HuH-7 (cell line): ENCODE results near the gene VSTM4.

ENCODE experiments used
- DNase-seq: peaks from one replicate; pipeline ENCODE4 v3.0.0; 2011; ENCODE audit warnings: low spot score

VSTM4 gene

DNA sequence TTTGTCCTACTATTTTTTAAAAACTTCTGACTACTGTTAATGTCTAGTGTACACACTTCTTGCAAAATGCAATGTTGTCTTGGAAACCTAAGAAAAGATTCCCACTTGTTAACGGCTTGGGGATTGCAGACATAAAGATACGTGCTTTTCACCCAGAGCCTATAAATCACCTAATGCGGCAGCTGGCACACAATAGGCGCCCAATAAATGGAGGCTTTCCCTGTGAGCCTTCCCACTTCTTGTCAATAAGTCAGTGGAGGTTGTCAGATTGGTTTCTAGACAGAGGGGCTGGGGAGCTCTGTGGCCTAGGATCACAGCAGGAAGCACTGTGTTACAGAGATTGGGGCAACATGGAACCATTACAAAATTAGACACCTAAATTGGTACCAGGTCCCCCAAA, 74.7 kb downstream of the VSTM4 start:
- DNase-seq, result no peak

DNA sequence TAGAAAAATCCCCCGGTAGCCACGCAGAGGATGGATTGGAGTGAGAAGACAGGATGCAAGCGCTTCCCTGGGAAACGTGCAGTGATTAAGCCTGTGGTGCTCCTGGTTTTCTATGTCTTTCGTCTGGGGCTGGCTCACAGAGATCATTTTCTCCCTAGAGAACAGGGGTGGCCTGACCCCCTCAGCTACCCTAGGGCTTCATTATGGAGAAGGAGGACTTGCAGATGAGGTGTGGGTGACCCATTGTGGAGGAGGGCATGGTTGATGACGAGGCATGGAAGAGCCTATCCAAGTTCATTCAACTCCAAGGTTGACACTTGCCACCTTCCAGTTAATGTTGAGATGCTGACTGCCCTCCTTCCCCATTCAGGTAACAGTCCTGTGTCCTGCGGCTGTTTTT, 75.9 kb downstream of the VSTM4 start:
- no peak for DNase-seq

DNA sequence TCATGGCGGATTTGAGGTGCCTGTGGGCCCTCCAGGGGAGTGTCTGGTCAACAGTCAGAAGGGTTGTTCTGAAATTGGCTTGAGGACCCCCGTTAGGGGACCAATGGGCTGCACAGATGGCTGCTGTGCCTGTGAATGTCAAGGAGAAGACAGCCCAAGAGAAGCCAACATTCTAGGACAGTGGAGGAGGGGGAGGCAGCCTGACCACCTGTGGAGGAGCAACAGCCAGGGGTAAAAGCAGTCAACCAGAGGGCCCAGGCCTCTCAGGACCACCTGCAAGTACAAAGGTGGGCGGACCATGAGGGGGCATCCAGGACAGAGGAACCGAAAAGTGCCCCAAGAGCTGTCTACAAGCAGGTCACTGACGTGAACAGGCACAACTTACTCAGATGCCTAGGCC, 76.6 kb downstream of the VSTM4 start:
- DNase-seq, result no peak

DNA sequence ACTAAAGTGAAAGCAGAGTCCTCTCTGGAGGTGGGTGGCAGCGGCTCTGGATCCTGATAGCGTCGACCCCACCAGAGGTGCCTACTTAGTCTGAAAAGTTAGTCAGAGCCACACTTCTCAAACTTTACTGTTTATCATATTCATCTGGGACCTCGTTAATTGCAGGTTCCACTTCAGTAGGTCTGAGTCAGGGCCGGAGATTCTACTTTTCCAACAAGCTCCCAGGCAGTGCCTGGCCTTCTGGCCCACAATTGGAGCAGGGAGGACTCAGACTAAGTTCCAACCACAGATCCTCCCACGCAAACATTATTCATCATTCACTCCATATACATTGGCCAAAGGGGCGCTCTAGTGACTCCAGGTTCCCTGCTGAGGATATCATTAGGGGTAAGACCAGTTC, 78.1 kb downstream of the VSTM4 start:
- no peak for DNase-seq

DNA sequence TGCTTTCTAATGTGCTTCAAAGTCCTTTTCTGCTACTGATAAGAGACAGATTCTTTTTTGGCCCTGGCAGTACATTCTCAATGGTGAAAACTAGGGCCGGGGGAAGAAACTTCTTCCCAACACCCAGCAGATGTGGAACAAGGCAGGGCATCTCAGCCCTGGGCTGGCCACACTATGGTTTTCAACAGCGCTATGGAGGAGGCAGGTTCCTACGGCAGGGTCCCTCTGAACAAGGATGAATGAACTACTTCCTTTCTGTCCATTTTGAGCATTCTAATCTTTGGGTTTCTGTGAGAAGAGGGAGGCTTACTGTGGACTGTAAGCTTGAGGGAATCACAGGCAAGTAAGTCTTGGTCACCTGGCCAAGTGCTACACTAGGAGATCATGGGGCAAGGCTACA, 78.7 kb downstream of the VSTM4 start:
- no peak for DNase-seq

DNA sequence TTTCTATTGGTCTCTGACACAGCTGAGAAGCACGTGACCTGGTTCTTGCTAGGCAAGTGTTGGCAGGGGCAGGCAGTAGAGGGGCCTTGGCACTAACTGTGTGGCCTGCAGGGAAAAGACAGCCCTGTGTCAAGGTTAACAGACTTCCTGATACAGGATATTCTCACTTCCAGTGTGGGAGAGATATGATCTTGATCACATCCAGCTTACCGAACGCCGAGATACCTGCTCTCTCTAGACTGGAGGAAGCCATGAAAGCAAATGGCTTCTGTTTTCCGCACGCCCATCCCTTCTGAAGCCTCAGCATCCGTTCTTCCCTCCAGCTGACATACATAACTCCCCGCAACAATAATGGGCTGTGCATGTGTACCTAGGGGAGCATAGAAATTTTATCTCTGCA, 79.4 kb downstream of the VSTM4 start:
- no peak for DNase-seq

DNA sequence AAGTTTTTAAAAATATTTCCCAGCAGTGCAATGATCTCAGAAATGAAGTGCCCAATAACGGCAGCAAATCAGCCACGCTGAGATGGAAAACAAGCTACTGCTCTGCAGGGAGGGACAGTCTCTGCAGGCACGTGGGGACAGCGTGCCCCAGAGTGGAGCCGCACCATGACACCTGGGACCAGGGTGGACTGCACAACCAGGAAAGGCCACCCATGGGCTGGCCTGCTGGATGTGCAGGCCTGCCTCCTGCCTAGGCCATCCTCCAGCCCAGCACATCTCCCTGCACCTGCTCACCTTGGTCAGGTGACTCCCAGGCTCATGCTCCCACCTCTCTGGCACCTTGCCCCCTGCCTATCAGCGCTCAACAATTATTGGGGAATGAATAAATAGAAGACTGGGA, 80.4 kb downstream of the VSTM4 start:
- no peak for DNase-seq

DNA sequence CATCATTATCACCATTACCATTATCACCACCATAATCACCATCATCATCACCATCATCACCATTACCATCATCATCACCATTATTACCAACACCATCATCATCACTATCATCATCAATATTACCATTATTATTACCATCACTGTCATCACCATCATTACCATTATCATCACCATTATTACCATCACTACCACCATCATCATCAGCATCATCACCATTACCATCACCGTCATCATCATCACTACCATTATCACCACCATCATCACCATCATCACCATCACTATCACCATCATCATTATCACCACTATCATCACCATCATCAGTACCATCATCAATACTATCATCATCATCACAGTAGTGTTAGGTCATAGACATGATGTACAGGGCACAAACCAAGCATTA, 81.4 kb downstream of the VSTM4 start:
- DNase-seq, result no peak

DNA sequence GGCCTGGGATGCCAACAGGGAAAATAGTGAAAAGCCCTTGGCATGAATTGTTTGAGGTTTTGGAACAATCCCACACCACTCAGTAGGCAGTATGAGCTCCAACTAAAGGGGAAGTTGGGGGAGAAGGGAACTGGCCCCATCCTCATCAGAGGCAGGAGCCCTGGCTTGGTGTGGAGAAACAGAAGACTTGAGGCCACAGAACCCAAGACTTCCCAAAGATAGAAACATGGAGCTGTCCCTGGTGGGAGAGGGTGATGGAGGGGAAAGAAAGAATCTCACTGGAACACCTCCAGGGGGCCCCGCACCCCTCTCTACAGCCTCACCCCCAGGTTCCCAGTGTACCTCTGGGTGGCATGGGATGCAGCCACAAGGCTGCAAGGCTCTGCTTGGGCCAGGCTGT, 85.7 kb downstream of the VSTM4 start:
- no peak for DNase-seq

DNA sequence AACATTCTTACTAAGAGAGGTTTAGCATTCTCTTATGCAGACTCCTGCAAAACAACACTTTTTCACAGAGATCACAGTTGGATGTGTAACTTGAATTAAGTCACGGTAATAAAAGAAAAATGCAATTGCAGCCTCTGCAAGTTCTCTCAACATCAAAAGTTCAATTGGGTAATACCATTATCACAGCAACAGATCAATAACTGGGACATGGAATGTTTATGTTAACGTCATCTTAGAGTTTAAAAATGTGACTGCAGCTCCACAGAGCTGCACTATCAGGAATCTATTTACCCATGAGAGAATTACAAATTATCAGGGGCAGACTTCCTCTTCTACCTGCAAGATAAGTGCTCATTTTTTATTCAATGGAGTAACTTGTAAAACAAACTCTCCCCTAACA, 86.7 kb downstream of the VSTM4 start:
- no peak for DNase-seq

DNA sequence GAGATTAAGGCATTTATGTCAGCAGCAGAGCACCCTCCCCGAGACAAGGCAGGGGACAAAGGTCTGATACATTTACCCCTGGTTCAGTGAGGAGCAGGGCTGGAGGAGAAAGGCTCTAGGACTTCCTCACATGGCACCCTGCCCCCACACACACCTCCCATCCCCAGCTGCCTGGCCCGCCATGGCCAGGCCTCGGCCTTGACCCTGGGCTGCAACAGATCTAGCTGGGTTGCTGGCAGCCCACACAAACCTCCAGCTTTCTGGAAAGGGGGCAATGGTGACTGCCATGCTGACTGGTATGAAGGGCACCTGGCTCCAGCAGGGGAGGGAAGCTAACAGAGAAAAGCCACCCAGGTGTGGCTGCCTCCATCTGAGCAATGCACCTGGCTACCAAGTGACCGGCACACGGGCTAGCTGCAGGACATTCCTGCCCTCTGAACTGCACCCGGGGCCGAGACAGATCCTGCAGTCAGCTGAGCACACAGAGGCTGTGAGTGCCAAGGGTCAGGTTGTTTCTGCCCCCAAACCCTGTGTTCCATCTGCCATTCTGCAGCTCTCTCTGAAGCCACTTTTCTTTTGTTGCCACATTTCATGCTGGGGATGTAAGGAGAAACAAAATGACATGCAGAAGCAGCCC, 89.9 kb downstream of the VSTM4 start:
- DNase-seq, result no peak

DNA sequence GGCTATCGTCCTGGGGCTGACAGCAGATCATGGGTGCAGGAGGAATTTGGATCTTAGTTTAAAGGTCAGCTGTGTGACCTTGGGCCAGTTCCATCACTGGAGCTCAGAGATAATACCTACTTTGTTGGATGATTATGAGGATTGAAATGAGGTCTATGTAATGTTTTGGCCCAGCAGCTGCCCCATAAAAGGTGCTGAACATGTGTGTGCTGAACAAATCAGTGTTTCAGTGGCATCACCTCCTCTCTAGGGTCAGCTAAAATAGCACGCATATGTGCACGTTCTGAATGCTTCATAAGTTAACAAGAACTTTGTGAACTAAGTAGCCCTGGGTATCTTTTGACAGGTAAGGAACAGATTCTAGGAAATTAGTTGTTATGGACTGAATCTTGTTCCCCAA, 90.8 kb downstream of the VSTM4 start:
- DNase-seq, result no peak

DNA sequence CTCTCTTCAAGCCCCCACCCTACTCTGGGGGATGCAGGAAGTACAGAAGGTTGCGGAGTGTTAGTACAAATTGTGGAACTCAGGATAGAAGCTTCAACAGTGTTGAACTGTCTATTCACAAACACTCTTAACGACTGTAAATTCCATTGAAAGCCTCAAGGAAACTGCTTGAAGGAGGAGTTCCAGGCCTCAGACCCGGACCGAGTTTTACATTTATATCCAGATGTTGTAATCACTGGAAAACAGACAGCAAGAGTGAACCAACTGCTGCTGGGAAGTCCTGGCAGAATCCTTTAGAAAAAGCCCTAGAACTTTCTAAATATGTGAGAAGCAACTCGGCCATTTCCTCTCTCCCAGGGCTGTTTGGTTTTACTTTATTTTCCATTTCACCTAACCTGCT, 91.6 kb downstream of the VSTM4 start:
- DNase-seq, result no peak

DNA sequence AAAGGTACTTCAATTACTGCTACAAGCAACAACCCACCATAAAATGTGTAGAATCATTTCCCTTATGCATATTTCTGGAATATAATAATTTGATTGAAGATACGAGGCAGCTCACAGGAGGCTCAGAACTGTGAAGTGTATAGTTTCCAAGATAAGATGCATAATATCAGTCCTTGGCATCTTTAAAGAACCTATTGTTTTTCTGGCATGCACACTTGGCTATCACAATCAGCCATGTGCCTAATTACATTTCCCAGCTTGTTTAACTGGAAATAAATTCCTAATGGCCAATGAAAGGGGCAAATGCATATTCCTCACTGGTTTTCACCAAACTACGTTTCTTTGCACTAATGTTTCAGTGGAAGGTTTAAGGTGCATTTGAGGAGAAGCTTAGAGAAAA, 92.3 kb downstream of the VSTM4 start:
- DNase-seq, result no peak

DNA sequence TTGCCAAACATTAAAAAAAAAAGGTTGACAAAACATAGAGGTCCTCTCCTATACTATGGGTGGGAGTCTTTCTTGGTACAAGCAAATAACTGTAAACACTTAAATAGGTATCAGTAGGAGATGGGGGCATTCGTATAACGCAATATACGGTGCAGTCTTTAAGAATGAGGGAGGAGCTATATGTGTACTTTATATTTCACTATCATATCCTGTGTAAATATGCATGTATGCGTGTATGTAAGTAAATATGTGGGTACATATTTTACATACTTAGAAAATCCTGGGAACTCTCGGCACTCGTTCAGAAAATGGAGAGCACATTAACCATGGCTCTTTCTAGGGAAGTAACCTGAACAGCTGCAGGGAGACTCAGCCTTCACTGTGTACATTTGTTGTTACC, 93.6 kb downstream of the VSTM4 start:
- DNase-seq, result no peak

DNA sequence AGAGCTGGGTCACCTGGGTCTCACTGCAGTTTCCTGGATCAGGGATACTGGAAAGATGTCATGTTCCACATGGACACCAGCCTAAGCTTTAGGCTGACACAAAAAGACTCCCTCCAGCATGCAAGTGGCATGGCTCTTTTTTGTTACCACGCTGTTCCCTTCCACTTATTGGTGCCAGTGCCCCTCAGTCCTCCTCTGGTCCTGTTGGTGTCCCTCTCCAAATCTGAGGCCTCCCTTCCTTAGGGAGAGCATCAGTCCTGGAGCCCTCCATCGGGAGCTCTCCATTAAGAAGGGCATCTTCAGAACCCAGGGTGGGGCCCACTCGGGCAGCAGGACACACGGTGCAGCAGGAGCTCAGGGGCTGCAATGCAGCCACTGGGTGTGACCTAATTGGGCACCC, 99.6 kb downstream of the VSTM4 start:
- DNase-seq, result no peak

DNA sequence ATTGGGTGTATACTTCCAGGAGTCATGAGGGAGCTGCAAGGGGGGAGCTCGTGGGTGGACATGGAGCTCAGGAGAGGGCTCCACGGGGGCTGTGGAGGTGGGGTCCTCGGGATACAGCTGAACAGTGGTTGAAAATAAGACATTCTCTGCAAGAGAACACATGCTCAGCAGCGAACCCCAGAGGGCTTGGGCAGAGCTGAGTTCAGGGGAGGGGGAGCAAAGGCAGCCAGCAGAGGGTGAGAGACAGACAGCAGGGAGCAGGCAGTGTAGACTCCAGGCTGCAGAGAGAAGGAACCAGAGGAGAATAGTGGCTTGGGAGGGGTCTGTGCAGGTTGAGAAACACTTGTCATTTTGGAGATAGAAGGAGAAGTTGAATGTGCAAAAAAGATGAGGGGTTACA, 102.7 kb downstream of the VSTM4 start:
- no peak for DNase-seq

DNA sequence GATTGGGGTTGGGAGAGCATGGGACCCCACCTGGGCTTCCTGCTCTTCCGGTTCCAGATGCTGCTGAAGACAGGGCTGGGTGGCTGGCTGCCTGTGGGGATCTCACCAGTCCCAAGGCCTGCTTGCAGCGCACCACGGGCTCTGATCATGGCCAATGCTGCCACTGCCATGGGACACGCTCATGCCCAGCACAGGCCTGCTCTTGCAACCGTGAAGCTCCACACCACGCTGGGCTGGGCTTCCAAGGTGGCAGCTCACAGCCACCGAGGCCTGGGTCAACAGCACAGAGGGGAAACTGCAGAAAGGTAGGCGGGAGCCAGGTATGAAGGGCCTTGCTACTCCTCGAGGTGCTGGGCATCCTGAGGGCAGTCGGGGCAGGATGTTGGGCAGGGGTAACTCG, 103.6 kb downstream of the VSTM4 start:
- DNase-seq, result no peak

DNA sequence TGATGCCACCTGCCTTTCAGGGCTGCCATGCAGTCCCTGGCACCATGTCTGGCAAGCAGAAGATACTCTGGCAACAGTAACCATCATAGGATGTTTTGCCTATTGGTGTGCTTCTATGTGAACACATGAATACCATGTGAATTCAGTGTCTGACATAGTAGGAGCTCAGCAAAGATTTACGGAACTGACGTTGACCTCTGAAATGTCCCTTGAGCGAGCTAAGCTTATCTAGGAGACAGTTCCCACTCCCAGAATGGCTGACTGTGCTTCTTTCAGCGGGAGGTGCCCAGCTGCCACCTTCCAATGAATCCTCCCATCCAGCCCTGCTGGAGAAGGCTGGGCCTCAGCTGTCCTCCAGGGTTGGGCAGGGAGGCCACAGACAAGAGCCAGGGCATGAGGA, 104.5 kb downstream of the VSTM4 start:
- DNase-seq, result no peak

DNA sequence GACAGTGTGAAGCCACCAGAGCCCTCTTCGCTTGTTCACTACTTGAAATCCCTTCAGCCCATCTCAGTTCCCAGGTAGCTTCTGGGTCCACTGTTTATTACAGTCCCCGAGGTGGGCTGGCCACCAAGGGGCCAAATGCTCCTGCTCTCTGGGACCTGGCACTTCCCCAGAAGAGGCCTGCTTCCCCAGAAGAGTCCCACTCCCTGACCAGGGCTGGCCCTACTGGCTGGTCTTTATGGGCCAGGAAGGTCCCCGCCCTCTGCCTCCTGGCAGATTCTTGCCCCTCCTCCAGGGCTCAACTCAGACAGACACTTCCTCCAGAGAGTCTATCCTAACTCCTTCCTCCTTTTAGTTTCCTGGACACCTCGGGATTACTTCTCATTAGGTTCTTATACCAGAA, 105.0 kb downstream of the VSTM4 start:
- no peak for DNase-seq

DNA sequence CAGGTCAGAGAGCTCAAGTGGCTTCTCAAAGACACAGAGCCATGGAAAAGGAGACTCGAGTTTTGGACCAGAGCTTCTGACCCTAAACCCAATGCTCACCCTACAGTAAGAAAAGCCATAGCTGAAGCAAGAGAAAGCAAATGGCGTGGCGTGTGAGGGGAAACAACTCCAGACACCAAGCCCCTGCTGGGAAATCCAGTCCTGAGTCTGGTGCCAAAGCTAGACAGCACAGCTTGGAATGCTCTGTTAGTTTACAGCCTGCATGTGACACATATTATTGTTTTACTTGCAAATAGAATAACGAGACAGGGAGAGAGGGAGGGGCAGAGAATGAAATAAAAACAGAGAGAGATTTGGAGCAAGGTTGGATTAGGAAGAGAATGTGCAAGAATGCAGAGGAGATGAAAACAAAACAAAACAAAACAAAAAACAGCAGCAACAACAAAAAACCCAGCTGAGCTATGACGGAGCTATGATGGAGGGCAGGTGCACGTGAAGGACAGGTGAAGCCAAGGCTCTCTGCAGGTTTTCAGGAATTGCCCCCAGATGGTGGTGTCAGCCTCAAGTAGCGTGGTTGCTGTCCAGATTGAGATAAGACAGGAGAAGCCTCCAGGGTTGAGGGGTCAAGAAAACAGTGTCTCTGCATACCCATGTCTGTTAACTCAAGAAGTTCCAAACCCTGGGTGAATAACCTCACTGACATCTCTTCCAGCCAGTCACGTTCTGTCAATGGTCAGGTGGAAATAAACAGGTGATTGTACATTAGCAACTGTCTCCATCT, 105.9 kb downstream of the VSTM4 start:
- DNase-seq, result no peak

DNA sequence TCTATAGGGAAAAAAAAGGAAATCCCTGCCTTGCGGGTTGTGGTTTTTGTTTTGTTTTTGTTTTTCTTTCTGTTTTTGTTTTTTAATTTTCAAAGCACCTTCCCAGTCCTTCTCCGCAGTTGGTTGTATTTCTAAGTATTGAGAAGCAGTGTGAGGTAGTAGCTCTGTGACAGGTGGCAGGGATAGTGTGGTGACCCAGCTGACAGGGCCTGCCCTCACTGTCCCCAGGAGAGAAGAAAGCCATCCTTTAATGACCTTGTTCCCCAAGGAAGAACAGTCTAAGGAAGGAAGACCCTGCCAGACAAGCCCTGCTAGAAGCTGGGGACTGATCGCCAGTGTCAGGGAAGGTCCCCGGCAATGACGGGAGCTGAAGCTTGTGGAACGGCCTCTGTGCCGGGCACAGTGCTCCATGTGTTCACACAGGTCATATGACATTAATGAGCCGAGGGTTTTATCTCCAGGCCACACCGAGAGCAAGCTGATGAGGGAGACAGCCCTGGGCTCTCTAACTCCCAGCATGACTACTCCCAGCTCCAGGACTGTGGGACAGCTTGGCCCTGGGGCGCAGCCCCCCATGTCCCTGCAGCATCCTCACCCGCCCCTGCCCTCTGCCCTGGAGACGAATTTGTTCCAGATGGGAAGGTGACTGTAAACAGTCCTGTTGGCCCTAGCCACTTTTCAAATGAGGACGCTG, 106.7 kb downstream of the VSTM4 start:
- DNase-seq, result no peak

DNA sequence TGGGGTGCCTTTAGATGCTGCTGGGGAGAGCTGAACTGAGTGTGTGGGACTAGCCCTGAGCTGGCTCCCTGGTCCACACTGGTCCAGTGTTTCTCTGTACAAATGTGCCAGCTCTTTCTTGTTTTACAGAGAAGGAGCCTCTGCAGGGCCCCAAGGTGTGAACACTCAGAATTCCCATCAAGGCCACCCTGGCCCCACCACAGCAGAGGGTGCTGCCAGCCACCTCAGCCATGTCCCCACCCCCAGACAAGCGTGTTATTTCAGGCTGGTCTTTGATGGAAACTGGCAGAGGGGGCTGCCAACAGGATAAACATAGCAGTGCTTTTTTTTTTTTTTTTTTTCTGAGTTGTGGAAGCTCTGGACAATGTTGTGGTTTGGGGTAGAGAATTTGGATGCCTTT, 107.2 kb downstream of the VSTM4 start:
- DNase-seq, result no peak

DNA sequence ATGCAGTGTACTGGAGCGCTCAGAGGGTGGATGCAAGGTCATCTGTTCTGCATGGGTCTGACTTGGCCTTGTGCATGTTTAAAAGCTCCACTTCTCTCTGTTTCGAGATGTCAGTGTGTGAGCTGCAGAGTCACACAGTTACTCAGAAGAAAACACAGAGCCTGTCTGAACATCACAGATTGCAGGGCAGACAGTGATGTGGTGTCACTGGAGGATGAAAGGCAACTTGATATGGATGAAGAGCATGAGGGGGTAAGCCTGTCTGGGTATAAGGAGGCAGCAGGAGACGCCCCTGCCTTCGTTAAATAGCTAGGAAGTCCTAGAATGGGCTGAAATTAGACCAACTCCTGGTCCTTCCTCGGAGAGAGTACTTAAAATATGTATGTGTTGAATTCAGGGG, 108.2 kb downstream of the VSTM4 start:
- no peak for DNase-seq
